GM12878 (cell line): ENCODE data around the gene CCDC32. TPM values are rescaled to one million over a fixed set of nuclear protein-coding genes. Genes with fewer than 3 reads are reported as not detected.

Source experiments
- CHD2 ChIP-seq: IDR thresholded peaks from 2 replicates; pipeline ENCODE4 v1.6.1; 2011; ENCODE audit warnings: low read depth, low read length, improper control_type of control experiment, borderline replicate concordance
- CHD4 ChIP-seq: fragments of 200-600 bp; sonication (generic); IDR thresholded peaks from 2 replicates; pipeline ENCODE4 v1.6.1; 2016; ENCODE audit warnings: mild to moderate bottlenecking
- CREM ChIP-seq: IDR thresholded peaks from 2 replicates; pipeline ENCODE4 v1.6.1; 2014; ENCODE audit warnings: antibody characterized with exemption, low read depth
- ESRRA ChIP-seq: IDR thresholded peaks from 2 replicates; pipeline ENCODE4 v1.6.1; 2012; ENCODE audit warnings: mild to moderate bottlenecking, low read length, improper control_type of control experiment
- FOXK2 ChIP-seq: fragments of 450-650 bp; IDR thresholded peaks from 2 replicates; pipeline ENCODE4 v1.6.1; 2017; ENCODE audit warnings: mild to moderate bottlenecking, moderate library complexity
- GATAD2B ChIP-seq: fragments of 450-650 bp; conservative IDR thresholded peaks from 2 replicates; pipeline ENCODE4 v1.6.1; 2017; ENCODE audit warnings: low read depth, mild to moderate bottlenecking, moderate library complexity
- HCFC1 ChIP-seq: fragments of 150-350 bp; IDR thresholded peaks from 2 replicates; pipeline ENCODE4 v1.6.1; 2014; ENCODE audit warnings: low read length
- JUNB ChIP-seq: IDR thresholded peaks from 2 replicates; pipeline ENCODE4 v1.6.1; 2016; ENCODE audit warnings: antibody characterized with exemption, mild to moderate bottlenecking
- JUND ChIP-seq: IDR thresholded peaks from 2 replicates; pipeline ENCODE4 v1.6.1; 2012; ENCODE audit warnings: low read depth, mild to moderate bottlenecking, low read length, improper control_type of control experiment, moderate library complexity
- MEF2B ChIP-seq: fragments of 450-650 bp; IDR thresholded peaks from 2 replicates; pipeline ENCODE4 v1.6.1; 2018; ENCODE audit warnings: mild to moderate bottlenecking, moderate library complexity; ENCODE audit not compliant: partially characterized antibody, poor library complexity, severe bottlenecking
- NFXL1 ChIP-seq: fragments of 450-650 bp; IDR thresholded peaks from 2 replicates; pipeline ENCODE4 v1.6.1; 2017; ENCODE audit warnings: antibody characterized with exemption, mild to moderate bottlenecking, borderline replicate concordance
- NFYA ChIP-seq: IDR thresholded peaks from 2 replicates; pipeline ENCODE4 v1.6.1; 2011; ENCODE audit warnings: low read depth, mild to moderate bottlenecking, low read length, improper control_type of control experiment, borderline replicate concordance
- NR2C2 ChIP-seq: IDR thresholded peaks from 2 replicates; pipeline ENCODE4 v1.6.1; 2011; ENCODE audit warnings: borderline replicate concordance, low read depth; ENCODE audit not compliant: control insufficient read depth, insufficient read length
- NRF1 ChIP-seq: conservative IDR thresholded peaks from 2 replicates; pipeline ENCODE4 v1.6.1; 2011; ENCODE audit warnings: mild to moderate bottlenecking, low read depth, low read length, improper control_type of control experiment
- RELA ChIP-seq: fragments of 450-650 bp; IDR thresholded peaks from 2 replicates; pipeline ENCODE4 v1.8.0; 2014; ENCODE audit warnings: borderline replicate concordance; ENCODE audit not compliant: partially characterized antibody
- SUZ12 ChIP-seq: fragments of 200-600 bp; sonication (generic); IDR thresholded peaks from one replicate; pipeline ENCODE4 v1.6.1; 2018; ENCODE audit warnings: antibody characterized with exemption, mild to moderate bottlenecking; ENCODE audit not compliant: unreplicated experiment
- TAF1 ChIP-seq: IDR thresholded peaks from 2 replicates; pipeline ENCODE4 v1.6.1; 2011; ENCODE audit warnings: mild to moderate bottlenecking, low read depth, low read length, borderline replicate concordance
- TCF3 ChIP-seq: IDR thresholded peaks from 2 replicates; pipeline ENCODE4 v1.6.1; 2012; ENCODE audit warnings: low read depth, mild to moderate bottlenecking, low read length, borderline replicate concordance; ENCODE audit not compliant: insufficient read depth
- YY1 ChIP-seq: IDR thresholded peaks from 2 replicates; pipeline ENCODE4 v1.6.1; 2011; ENCODE audit warnings: low read depth, mild to moderate bottlenecking, low read length
- ZNF24 ChIP-seq: fragments of 450-650 bp; IDR thresholded peaks from 2 replicates; pipeline ENCODE4 v1.6.1; 2017; ENCODE audit warnings: antibody characterized with exemption, mild to moderate bottlenecking
- ZNF274 ChIP-seq: IDR thresholded peaks from one replicate; pipeline ENCODE4 v1.8.0; 2011; ENCODE audit not compliant: insufficient read length, insufficient read depth
- ZZZ3 ChIP-seq: IDR thresholded peaks from 2 replicates; pipeline ENCODE4 v1.6.1; 2011; ENCODE audit warnings: low read depth; ENCODE audit not compliant: control insufficient read depth, insufficient read length
- polyA plus RNA-seq, 11 experiments: library from polyadenylated mRNA; depleted of rRNA in 4 of 11; unstranded in 6 of 11; stranded (reverse) in 5 of 11; fragments of >200 nt; fragmentation: Nextera tagmentation in 4 of 11; fragmentation: Illumina TruSeq in 1 of 11; extraction: Ambion mirVana in 4 of 11; extraction: Trizol in 1 of 11; gene quantifications; 1 replicate in 1 of 11; 2 replicates in 10 of 11; pipeline versions ENCODE4 v1.2.1 to v1.2.3, GENCODE V29; 2011 to 2016; ENCODE audit warnings: inconsistent platforms in 2 of 11, missing spikeins in 2 of 11, low read depth in 1 of 11
- total RNA-seq, 4 experiments: library from RNA; depleted of rRNA in 3 of 4; stranded (reverse); fragments of >200 nt in 3 of 4; fragmentation: Illumina TruSeq in 1 of 4; extraction: Trizol in 1 of 4; gene quantifications; 2 replicates each; pipeline versions ENCODE4 v1.2.1 to v1.2.3, GENCODE V29; 2013 to 2021
- TF ChIP-seq, protein P1 (sequence below): IDR thresholded peaks from 2 replicates; pipeline ENCODE4 v1.6.1; 2011; ENCODE audit warnings: borderline replicate concordance, low read depth, mild to moderate bottlenecking, moderate library complexity, mixed read lengths, low read length; ENCODE audit not compliant: insufficient read depth; ENCODE audit errors: extremely low read length
- TF ChIP-seq, protein P2 (sequence below): IDR thresholded peaks from 2 replicates; pipeline ENCODE4 v1.6.1; 2012; ENCODE audit warnings: low read depth, low read length, improper control_type of control experiment
- TF ChIP-seq, protein P3 (sequence below): fragments of 450-650 bp; formaldehyde crosslinking; IDR thresholded peaks from 2 replicates; pipeline ENCODE4 v1.4.0; 2020; ENCODE audit warnings: mild to moderate bottlenecking, moderate library complexity
- TF ChIP-seq, protein P4 (sequence below): IDR thresholded peaks from 2 replicates; pipeline ENCODE4 v1.6.1; 2012; ENCODE audit warnings: low read depth, low read length, improper control_type of control experiment

CCDC32 gene
- total and polyA plus RNA-seq, 10 of the 15 experiments (the other 5 are each of a cell fraction or from before 2014, with no cell fraction given), result 30.2 to 74.3 (median 46.5) TPM

DNA sequence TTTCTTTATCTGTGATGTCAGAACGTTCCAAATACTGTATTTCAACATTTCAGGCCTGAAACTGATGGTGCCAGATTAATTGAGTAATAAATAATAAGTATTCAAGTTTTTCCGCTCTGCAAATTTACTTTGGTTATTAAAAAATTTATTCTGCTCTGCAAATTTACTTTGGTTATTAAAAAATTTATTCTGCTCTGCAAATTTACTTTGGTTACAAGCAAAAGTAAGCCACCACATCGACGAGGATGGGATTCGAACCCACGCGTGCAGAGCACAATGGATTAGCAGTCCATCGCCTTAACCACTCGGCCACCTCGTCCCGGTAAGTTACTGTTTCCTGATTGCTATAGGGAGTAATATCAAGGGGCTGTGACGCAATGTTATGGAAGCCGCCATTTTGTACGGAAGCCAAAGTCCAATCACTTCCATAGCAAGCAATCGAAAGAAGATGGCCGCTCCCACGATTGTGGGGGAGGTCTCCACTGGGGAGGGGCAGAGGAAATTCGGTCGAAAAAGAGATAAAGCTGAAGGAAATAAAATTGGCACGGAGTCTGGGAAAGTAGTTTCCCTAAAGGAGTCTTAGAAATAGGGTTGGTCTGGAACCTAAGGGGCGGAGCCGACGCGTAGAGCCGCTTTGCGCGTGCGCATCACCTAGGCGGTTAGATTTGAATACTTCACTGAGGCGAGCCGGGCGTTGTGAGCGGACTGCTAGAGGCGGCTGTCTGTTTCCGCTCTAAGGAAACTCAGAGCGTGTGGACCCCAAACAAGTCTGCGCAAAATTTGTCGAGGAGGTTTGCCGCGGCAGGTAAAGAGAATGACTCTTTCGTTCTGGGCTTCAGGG, 29.0 kb upstream of the CCDC32 start, which contains the start of gene KNL1 (continued):
- TF ChIP-seq, protein P1, sequence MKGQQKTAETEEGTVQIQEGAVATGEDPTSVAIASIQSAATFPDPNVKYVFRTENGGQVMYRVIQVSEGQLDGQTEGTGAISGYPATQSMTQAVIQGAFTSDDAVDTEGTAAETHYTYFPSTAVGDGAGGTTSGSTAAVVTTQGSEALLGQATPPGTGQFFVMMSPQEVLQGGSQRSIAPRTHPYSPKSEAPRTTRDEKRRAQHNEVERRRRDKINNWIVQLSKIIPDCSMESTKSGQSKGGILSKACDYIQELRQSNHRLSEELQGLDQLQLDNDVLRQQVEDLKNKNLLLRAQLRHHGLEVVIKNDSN, result peak; percentile 8
- TF ChIP-seq NFYA (no peak), HCFC1 (peak; percentile 78), ZNF24 (peak; percentile 100), CHD4 (no peak), YY1 (peak; percentile 100), MEF2B (no peak), FOXK2 (no peak), ZZZ3 (no peak), TCF3 (no peak), NRF1 (peak; percentile 81), SUZ12 (no peak), RELA (peak; percentile 20), TAF1 (peak; percentile 59; the same call in 1 of the 2 replicates), NFXL1 (no peak), JUNB (0 out of 2 replicates have a peak, but pooled peaks have one; percentile 29), ZNF274 (no peak), GATAD2B (peak; percentile 78), NR2C2 (no peak), CHD2 (no peak), CREM (peak; percentile 97), ESRRA (no peak), JUND (no peak)
- TF ChIP-seq, protein P2, sequence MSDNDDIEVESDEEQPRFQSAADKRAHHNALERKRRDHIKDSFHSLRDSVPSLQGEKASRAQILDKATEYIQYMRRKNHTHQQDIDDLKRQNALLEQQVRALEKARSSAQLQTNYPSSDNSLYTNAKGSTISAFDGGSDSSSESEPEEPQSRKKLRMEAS, result peak; percentile 94
- TF ChIP-seq, protein P3, sequence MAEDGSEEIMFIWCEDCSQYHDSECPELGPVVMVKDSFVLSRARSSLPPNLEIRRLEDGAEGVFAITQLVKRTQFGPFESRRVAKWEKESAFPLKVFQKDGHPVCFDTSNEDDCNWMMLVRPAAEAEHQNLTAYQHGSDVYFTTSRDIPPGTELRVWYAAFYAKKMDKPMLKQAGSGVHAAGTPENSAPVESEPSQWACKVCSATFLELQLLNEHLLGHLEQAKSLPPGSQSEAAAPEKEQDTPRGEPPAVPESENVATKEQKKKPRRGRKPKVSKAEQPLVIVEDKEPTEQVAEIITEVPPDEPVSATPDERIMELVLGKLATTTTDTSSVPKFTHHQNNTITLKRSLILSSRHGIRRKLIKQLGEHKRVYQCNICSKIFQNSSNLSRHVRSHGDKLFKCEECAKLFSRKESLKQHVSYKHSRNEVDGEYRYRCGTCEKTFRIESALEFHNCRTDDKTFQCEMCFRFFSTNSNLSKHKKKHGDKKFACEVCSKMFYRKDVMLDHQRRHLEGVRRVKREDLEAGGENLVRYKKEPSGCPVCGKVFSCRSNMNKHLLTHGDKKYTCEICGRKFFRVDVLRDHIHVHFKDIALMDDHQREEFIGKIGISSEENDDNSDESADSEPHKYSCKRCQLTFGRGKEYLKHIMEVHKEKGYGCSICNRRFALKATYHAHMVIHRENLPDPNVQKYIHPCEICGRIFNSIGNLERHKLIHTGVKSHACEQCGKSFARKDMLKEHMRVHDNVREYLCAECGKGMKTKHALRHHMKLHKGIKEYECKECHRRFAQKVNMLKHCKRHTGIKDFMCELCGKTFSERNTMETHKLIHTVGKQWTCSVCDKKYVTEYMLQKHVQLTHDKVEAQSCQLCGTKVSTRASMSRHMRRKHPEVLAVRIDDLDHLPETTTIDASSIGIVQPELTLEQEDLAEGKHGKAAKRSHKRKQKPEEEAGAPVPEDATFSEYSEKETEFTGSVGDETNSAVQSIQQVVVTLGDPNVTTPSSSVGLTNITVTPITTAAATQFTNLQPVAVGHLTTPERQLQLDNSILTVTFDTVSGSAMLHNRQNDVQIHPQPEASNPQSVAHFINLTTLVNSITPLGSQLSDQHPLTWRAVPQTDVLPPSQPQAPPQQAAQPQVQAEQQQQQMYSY (CRISPR knock-in tag), result no peak
- TF ChIP-seq, protein P4, sequence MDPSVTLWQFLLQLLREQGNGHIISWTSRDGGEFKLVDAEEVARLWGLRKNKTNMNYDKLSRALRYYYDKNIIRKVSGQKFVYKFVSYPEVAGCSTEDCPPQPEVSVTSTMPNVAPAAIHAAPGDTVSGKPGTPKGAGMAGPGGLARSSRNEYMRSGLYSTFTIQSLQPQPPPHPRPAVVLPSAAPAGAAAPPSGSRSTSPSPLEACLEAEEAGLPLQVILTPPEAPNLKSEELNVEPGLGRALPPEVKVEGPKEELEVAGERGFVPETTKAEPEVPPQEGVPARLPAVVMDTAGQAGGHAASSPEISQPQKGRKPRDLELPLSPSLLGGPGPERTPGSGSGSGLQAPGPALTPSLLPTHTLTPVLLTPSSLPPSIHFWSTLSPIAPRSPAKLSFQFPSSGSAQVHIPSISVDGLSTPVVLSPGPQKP, result no peak
